Sigmoid colon (tissue), 7 donors: ENCODE measurements around the gene SACM1L. TPM values are rescaled to one million over a fixed set of nuclear protein-coding genes. Genes with fewer than 3 reads are reported as not detected.

Experiments
- DNase-seq: peaks from one replicate; pipeline ENCODE4 v3.0.0-alpha.2; 2019
- H3K27ac ChIP-seq, 4 donors: fragments of 200-600 bp; sonication (generic); one replicate each; pipeline ENCODE4 v1.5.1; 2016 to 2019; ENCODE audit warnings: mild to moderate bottlenecking in 1 of 4
- H3K27me3 ChIP-seq, 3 donors: fragments of 200-600 bp; sonication (generic); one replicate each; pipeline ENCODE4 v1.5.1; 2019; ENCODE audit warnings: mild to moderate bottlenecking in 1 of 3
- H3K36me3 ChIP-seq, 4 donors: fragments of 200-600 bp; sonication (generic); one replicate each; pipeline ENCODE4 v1.5.1; 2016 to 2019
- H3K4me1 ChIP-seq, 4 donors: fragments of 200-600 bp; sonication (generic); one replicate each; pipeline ENCODE4 v1.5.1; 2017 to 2019
- H3K4me3 ChIP-seq, 4 donors: fragments of 200-600 bp; sonication (generic); one replicate each; pipeline ENCODE4 v1.5.1; 2017 to 2019; ENCODE audit warnings: mild to moderate bottlenecking in 2 of 4, moderate library complexity in 1 of 4
- H3K9me3 ChIP-seq, 4 donors: fragments of 200-600 bp in 3 of 4; sonication (generic) in 3 of 4; one replicate each; pipeline versions ENCODE4 v1.5.1 to v1.6.1; 2013 to 2019
- EP300 ChIP-seq, 4 donors: sonication (generic); formaldehyde crosslinking; IDR thresholded peaks; one replicate each; pipeline ENCODE4 v1.6.1; 2017; ENCODE audit warnings: antibody characterized with exemption in 4 of 4
- POLR2A ChIP-seq, 2 donors: fragments of 450-650 bp; IDR thresholded peaks; one replicate each; pipeline ENCODE4 v1.6.1; 2016; ENCODE audit warnings: antibody characterized with exemption in 2 of 2, mild to moderate bottlenecking in 2 of 2, moderate library complexity in 2 of 2
- POLR2AphosphoS5 ChIP-seq, 4 donors: sonication (generic); formaldehyde crosslinking; IDR thresholded peaks; one replicate each; pipeline ENCODE4 v1.6.1; 2017; ENCODE audit warnings: antibody characterized with exemption in 4 of 4
- WGBS, 2 donors: extraction: QIAGEN DNeasy Blood & Tissue Kit; methylation state at CpG; one replicate each; pipeline ENCODE4 v1.1.7; 2013; 5-methylcytosine and 5-hydroxymethylcytosine counted together
- intact Hi-C: fragments of 100-400 bp; cut with DNase I; formaldehyde crosslinking; loops from one replicate; pipeline ENCODE4 v1.15.1; 2023
- polyA plus RNA-seq, 3 donors: library from polyadenylated mRNA; stranded (reverse); fragments of 200-250 nt; gene quantifications; one replicate each; pipeline ENCODE4 v1.2.3, GENCODE V29; 2013
- total RNA-seq, 4 donors: library from RNA; depleted of rRNA; stranded (reverse); fragments of >200 nt; gene quantifications; one replicate each; pipeline ENCODE4 v1.1.0, GENCODE V29; 2016
- TF ChIP-seq, protein P1 (sequence below), 4 experiments: fragments of 450-650 bp in 3 of 4; fragments of 200-600 bp in 1 of 4; IDR thresholded peaks; one replicate each; pipeline ENCODE4 v1.5.1; 2016 to 2019; ENCODE audit warnings: antibody characterized with exemption in 4 of 4, mild to moderate bottlenecking in 3 of 4, moderate library complexity in 2 of 4
- donor health status: healthy with polysubstance abuse.
- donor health status: Bipolar disorder and iron deficiency.
- donor health status: healthy.

The SACM1L gene
- total and polyA plus RNA-seq, 7 donors = 21.6 to 44.6 (median 38.5) TPM

DNA sequence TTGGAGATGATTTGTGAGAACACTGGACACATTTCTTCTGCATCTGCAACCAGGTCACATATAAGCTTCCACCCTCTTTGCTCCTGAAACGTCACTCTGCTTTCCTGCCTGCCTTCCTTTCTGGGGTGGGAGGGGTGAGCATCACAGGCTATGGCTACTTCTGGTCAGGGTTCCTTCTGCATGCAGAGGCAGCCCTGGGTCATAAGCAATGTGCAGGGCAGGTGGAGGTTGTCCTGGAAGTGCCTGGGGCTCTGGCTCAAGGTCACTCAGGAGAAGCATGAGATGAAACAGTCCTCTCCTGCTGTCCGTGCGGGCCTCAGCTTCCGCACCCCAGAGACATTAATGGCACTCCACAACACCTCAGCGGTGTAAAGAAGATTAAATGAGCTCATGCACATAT, 92.1 kb downstream of the SACM1L start:
- H3K27me3 ChIP-seq = no peaks in the 10 kb centered on the region
- DNase-seq = no peak
- TF ChIP-seq POLR2A (IDR thresholded peaks at IDR 0.05) = no peak
- TF ChIP-seq, protein P1, sequence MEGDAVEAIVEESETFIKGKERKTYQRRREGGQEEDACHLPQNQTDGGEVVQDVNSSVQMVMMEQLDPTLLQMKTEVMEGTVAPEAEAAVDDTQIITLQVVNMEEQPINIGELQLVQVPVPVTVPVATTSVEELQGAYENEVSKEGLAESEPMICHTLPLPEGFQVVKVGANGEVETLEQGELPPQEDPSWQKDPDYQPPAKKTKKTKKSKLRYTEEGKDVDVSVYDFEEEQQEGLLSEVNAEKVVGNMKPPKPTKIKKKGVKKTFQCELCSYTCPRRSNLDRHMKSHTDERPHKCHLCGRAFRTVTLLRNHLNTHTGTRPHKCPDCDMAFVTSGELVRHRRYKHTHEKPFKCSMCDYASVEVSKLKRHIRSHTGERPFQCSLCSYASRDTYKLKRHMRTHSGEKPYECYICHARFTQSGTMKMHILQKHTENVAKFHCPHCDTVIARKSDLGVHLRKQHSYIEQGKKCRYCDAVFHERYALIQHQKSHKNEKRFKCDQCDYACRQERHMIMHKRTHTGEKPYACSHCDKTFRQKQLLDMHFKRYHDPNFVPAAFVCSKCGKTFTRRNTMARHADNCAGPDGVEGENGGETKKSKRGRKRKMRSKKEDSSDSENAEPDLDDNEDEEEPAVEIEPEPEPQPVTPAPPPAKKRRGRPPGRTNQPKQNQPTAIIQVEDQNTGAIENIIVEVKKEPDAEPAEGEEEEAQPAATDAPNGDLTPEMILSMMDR (IDR thresholded peaks at IDR 0.05) = no peak
- no peak for TF ChIP-seq EP300 (IDR thresholded peaks at IDR 0.05)
- TF ChIP-seq POLR2AphosphoS5 (IDR thresholded peaks at IDR 0.05) = no peak
- no peaks in the 10 kb centered on the region for H3K9me3 ChIP-seq
- H3K27ac ChIP-seq = no peak overlapping the region
- H3K4me3 ChIP-seq = no peak overlapping the region
- intact Hi-C loops = no loop called here
- H3K4me1 ChIP-seq = no peaks in the 10 kb centered on the region
- H3K36me3 ChIP-seq = no peaks in the 10 kb centered on the region
- WGBS, 2 donors = 93% methylated on average over 5 of the region's 5 CpGs

DNA sequence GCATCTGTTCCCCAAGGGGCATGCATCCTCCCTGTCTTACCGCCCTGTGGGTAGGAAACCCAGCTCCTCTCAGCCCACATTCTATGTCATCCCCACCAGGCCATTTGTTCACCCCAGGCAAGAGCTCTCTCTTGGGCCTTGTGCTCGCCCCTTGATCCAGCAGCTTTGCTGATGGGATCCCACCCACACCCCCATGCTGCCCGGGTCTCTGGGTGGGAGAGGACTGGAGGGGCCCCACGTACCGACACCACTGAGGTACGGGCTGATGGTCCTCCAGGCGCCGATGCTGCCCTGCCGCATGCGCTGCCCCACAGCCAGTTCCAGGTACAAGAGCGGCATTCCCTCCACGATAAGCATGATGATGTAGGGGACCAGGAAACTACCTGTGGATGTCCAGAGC, 92.6 kb downstream of the SACM1L start:
- H3K9me3 ChIP-seq = no peaks in the 10 kb centered on the region
- WGBS, 2 donors = 93 to 97% methylated on average over 12 of the region's 12 CpGs
- H3K36me3 ChIP-seq = no peaks in the 10 kb centered on the region
- TF ChIP-seq, protein P1 (IDR thresholded peaks at IDR 0.05) = no peak
- TF ChIP-seq EP300 (IDR thresholded peaks at IDR 0.05) (no peak), POLR2AphosphoS5 (IDR thresholded peaks at IDR 0.05) (no peak), POLR2A (IDR thresholded peaks at IDR 0.05) (no peak)
- no peaks in the 10 kb centered on the region for H3K4me1 ChIP-seq
- H3K27ac ChIP-seq = no peak overlapping the region
- DNase-seq = peak; percentile 46
- no peak overlapping the region for H3K4me3 ChIP-seq
- intact Hi-C loops = no loop called here
- H3K27me3 ChIP-seq = no peaks in the 10 kb centered on the region

DNA sequence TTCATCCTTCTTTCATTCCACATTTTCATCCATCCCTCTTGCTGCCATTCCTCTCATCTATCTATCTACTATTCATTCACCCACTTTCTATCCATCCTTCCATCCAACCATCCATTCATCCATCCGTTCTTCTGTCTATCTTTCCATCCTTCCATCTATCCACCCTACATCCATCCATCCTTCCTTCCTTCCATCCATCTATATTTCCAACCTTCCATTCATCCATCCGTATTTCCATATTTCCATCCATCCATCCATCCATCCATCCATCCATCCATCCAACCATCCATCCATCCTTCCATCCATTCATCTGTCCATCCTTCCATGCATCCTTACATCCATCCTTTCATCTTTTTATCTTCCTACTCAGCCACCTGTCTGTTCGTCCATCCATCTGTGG, 93.2 kb downstream of the SACM1L start:
- intact Hi-C loops = no loop called here
- Histone ChIP-seq H3K9me3 (no peaks in the 10 kb centered on the region), H3K36me3 (no peaks in the 10 kb centered on the region), H3K4me3 (no peak overlapping the region), H3K4me1 (no peaks in the 10 kb centered on the region), H3K27me3 (no peaks in the 10 kb centered on the region), H3K27ac (no peak overlapping the region)
- WGBS, 2 donors = 90 to 92% methylated on average over 3 of the region's 3 CpGs
- TF ChIP-seq, protein P1 (IDR thresholded peaks at IDR 0.05) = no peak
- TF ChIP-seq POLR2A (IDR thresholded peaks at IDR 0.05) (no peak), POLR2AphosphoS5 (IDR thresholded peaks at IDR 0.05) (no peak), EP300 (IDR thresholded peaks at IDR 0.05) (no peak)
- DNase-seq = no peak

DNA sequence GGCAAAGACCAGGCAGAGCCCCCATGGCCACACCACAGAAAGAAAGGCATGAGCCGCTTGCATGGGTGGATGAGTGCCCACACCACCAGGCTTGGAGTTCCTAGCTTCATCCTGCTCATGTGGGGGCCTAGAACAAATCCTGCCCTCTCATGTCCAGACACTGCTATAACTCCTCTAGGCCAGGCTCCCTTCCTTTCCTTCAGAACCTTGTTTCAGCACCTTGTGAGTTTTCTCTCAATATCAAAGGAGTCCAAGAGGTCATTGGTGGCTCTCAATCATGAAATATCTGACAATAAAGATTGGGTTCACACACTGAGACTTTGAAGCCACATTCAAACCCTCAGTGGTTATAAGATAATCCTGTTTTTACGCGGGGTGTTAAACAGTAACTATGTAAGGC, 94.5 kb downstream of the SACM1L start:
- Histone ChIP-seq H3K4me1 (no peaks in the 10 kb centered on the region), H3K27ac (no peak overlapping the region), H3K4me3 (no peak overlapping the region), H3K27me3 (no peaks in the 10 kb centered on the region), H3K9me3 (no peaks in the 10 kb centered on the region), H3K36me3 (no peaks in the 10 kb centered on the region)
- intact Hi-C loops = no loop called here
- whole genome bisulfite sequencing, 2 donors = 87 to 89% methylated on average over 3 of the region's 3 CpGs
- DNase-seq = no peak
- TF ChIP-seq POLR2AphosphoS5 (IDR thresholded peaks at IDR 0.05) = no peak
- no peak for TF ChIP-seq EP300 (IDR thresholded peaks at IDR 0.05)
- TF ChIP-seq POLR2A (IDR thresholded peaks at IDR 0.05) = no peak
- TF ChIP-seq, protein P1 (IDR thresholded peaks at IDR 0.05) = no peak

DNA sequence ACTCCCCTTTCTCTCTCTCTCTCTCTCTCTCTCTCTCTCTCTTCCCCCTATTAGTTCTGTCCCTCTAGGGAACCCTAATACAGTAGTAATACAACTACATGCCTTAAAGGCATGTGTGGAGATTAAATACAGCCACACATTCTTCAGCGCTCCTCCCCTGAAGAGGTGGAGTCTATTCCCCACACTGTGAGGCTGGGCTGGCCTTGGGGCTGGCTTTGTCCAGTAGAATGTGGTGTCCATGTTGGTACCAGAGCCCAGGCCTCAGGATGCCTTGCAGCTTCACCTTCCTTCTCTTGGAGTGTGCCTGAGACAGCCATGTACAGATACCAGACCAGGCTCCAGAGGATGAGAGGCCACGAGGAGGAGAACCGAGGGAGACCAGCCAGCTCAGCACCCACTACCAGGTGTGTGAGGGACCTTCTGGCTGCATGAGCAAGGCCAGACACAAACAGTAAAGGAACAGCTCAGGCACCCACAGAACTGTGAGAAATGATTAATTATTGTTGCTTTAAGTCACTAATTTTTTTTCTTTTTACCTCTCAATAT, 96.5 kb downstream of the SACM1L start:
- TF ChIP-seq, protein P1 (IDR thresholded peaks at IDR 0.05) = no peak
- TF ChIP-seq POLR2A (IDR thresholded peaks at IDR 0.05) = no peak
- TF ChIP-seq EP300 (IDR thresholded peaks at IDR 0.05) = no peak
- no peak for TF ChIP-seq POLR2AphosphoS5 (IDR thresholded peaks at IDR 0.05)
- DNase-seq = peak; percentile 40
- Histone ChIP-seq H3K4me3 (no peak overlapping the region), H3K9me3 (peaks cover 0 to 3% (median 0%) of the 10 kb centered on the region in 4 donors), H3K27ac (no peak overlapping the region), H3K36me3 (no peaks in the 10 kb centered on the region), H3K27me3 (no peaks in the 10 kb centered on the region), H3K4me1 (no peaks in the 10 kb centered on the region)
- WGBS, 2 donors = 88 to 97% methylated on average over 3 of the region's 3 CpGs
- intact Hi-C loops = no loop called here
